SK-N-SH treated with all-trans-retinoic acid at 6 μM for 48 hours (cell line): Measurements from ENCODE around the gene CPEB3.
A peak's percentile ranks its signal among the peaks of the same experiment; 100 is the strongest.

ENCODE experiments used
- ATAC-seq: fragments of 200-7000 bp; cut with Tn5 transposase; 3 replicates; pipeline ENCODE4 v1.9.1; 2020; ENCODE audit warnings: mild to moderate bottlenecking, moderate library complexity
- ARNTL ChIP-seq: fragments of 450-650 bp; formaldehyde crosslinking; IDR thresholded peaks from 2 replicates; pipeline ENCODE4 v1.5.0; 2020; ENCODE audit warnings: low read depth, mild to moderate bottlenecking, moderate library complexity, borderline replicate concordance
- GLIS3 ChIP-seq: fragments of 250-450 bp; sonication (Bioruptor Pico); IDR thresholded peaks from 2 replicates; pipeline ENCODE4 v1.5.0; 2020; ENCODE audit warnings: mild to moderate bottlenecking, moderate library complexity
- ISL1 ChIP-seq: fragments of 250-450 bp; sonication (Bioruptor Pico); IDR thresholded peaks from 2 replicates; pipeline ENCODE4 v2.1.2; 2022; ENCODE audit warnings: mild to moderate bottlenecking, moderate library complexity
- OSR1 ChIP-seq: fragments of 250-450 bp; sonication (Bioruptor Pico); IDR thresholded peaks from 2 replicates; pipeline ENCODE4 v1.8.0; 2022; ENCODE audit warnings: moderate library complexity, mild to moderate bottlenecking, inconsistent platforms
- PPARA ChIP-seq: fragments of 250-450 bp; sonication (Bioruptor Pico); IDR thresholded peaks from 2 replicates; pipeline ENCODE4 v1.5.0; 2020; ENCODE audit warnings: mild to moderate bottlenecking, borderline replicate concordance
- SNAI2 ChIP-seq: fragments of 250-450 bp; sonication (Bioruptor Pico); IDR thresholded peaks from 2 replicates; pipeline ENCODE4 v1.5.0; 2020; ENCODE audit warnings: mild to moderate bottlenecking, moderate library complexity
- TCF4 ChIP-seq: fragments of 250-450 bp; sonication (Bioruptor Pico); IDR thresholded peaks from 2 replicates; pipeline ENCODE4 v1.8.0; 2021; ENCODE audit warnings: mild to moderate bottlenecking, moderate library complexity, borderline replicate concordance
- TOX ChIP-seq: fragments of 250-450 bp; sonication (Bioruptor Pico); IDR thresholded peaks from 2 replicates; pipeline ENCODE4 v1.8.0; 2021; ENCODE audit warnings: mild to moderate bottlenecking, moderate library complexity, borderline replicate concordance
- ZC3H10 ChIP-seq: fragments of 250-450 bp; sonication (Bioruptor Pico); IDR thresholded peaks from 2 replicates; pipeline ENCODE4 v1.5.1; 2021; ENCODE audit warnings: mild to moderate bottlenecking, moderate library complexity
- ZFP3 ChIP-seq: fragments of 250-450 bp; sonication (Bioruptor Pico); IDR thresholded peaks from 2 replicates; pipeline ENCODE4 v1.5.0; 2020; ENCODE audit warnings: mild to moderate bottlenecking, moderate library complexity
- ZFP30 ChIP-seq: fragments of 450-650 bp; formaldehyde crosslinking; IDR thresholded peaks from 2 replicates; pipeline ENCODE4 v1.5.0; 2022; ENCODE audit warnings: mild to moderate bottlenecking, moderate library complexity
- ZNF565 ChIP-seq: fragments of 450-650 bp; formaldehyde crosslinking; conservative IDR thresholded peaks from 2 replicates; pipeline ENCODE4 v1.5.0; 2020; ENCODE audit warnings: low read depth, mild to moderate bottlenecking, moderate library complexity
- ZNF70 ChIP-seq: fragments of 450-650 bp; formaldehyde crosslinking; IDR thresholded peaks from 2 replicates; pipeline ENCODE4 v1.5.0; 2020; ENCODE audit warnings: mild to moderate bottlenecking, moderate library complexity
- ZNF8 ChIP-seq: fragments of 450-650 bp; formaldehyde crosslinking; IDR thresholded peaks from 2 replicates; pipeline ENCODE4 v1.5.0; 2020; ENCODE audit warnings: mild to moderate bottlenecking, moderate library complexity
- TF ChIP-seq, protein P1 (sequence below): fragments of 250-450 bp; sonication (Bioruptor Pico); IDR thresholded peaks from 2 replicates; pipeline ENCODE4 v1.5.1; 2021; ENCODE audit warnings: mild to moderate bottlenecking, moderate library complexity
- TF ChIP-seq, protein P2 (sequence below): fragments of 250-450 bp; sonication (Bioruptor Pico); IDR thresholded peaks from 2 replicates; pipeline ENCODE4 v1.8.0; 2020; ENCODE audit warnings: mild to moderate bottlenecking, moderate library complexity, borderline replicate concordance
- TF ChIP-seq, protein P3 (sequence below): fragments of 250-450 bp; sonication (Bioruptor Pico); IDR thresholded peaks from 2 replicates; pipeline ENCODE4 v1.8.0; 2021; ENCODE audit warnings: low read depth, mild to moderate bottlenecking, moderate library complexity, borderline replicate concordance
- TF ChIP-seq, protein P4 (sequence below): fragments of 250-450 bp; sonication (Bioruptor Pico); IDR thresholded peaks from 2 replicates; pipeline ENCODE4 v1.5.0; 2020; ENCODE audit warnings: mild to moderate bottlenecking, moderate library complexity

Gene CPEB3

DNA sequence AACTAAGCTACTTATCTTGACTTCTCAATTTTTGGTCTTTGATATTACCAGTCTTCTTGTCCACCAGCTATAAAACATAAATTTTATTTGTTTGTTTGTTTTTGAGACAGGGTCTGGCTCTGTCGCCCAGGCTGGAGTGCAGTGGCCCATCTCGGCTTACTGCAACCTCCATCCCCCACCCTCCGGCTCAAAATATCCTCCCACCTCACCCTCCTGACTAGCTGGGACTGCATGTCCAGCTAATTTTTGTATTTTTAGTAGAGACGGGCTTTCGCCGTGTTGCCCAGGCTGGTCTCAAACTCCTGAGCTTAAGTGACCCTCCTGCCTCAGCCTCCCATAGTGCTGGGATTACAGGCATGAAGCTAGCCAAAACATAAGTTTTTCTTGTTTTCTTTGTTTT, 7.6 kb upstream of the CPEB3 start:
- TF ChIP-seq ZNF8 (no peak), ZFP30 (CRISPR knock-in tag) (no peak), GLIS3 (CRISPR knock-in tag) (no peak), ISL1 (no peak)
- ATAC-seq = no peak

DNA sequence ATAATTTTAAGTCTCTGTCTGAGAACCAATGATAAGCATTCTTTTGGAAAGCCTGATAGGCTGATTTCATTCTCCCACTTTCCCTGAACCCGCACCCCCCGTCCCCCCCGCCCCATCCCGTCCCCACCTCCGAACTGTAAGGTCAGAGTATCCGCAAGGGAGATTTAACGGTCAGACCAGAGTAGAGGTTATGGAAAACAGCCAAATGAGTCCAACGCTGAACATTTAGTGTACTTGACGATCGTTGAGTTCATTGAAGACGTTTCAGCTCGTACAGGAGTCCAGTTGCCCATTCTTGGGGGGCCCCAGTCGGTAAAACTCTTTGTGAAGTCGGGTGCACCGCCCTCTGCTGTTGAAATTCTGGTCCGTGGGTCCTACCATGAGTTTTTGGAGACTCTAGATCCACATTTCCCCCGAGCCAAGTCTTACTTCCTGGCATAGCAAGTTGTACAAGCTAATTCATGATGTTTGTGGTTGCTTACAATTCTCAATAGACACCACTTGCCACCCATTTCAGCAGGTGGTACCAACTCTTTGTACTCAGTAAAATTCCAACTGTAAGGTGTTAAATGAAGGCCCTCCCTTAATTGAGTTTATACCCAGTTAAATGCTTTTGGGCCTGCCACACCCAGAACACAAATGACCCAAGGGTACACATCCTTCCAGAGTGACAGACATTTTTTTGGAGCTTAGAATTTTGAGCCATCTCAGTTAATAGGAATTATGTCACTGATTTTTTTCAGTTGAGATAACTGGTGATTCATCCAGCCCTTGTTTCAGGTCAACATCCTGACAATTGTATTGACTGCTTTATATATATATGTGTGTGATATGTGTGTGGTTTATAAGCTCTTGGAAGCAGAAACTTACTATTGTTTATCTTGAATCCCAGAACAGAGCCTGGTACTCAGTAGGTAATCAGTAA, 1.3 kb upstream of the CPEB3 start:
- peak; percentile 7 for ATAC-seq
- TF ChIP-seq PPARA (CRISPR knock-in tag) (no peak), TOX (CRISPR knock-in tag) (no peak), TCF4 (CRISPR knock-in tag) (no peak), OSR1 (CRISPR knock-in tag) (no peak), GLIS3 (CRISPR knock-in tag) (no peak), ISL1 (no peak), SNAI2 (CRISPR knock-in tag) (no peak), ZNF70 (CRISPR knock-in tag) (no peak), ZC3H10 (CRISPR knock-in tag) (no peak)
- TF ChIP-seq, protein P1, sequence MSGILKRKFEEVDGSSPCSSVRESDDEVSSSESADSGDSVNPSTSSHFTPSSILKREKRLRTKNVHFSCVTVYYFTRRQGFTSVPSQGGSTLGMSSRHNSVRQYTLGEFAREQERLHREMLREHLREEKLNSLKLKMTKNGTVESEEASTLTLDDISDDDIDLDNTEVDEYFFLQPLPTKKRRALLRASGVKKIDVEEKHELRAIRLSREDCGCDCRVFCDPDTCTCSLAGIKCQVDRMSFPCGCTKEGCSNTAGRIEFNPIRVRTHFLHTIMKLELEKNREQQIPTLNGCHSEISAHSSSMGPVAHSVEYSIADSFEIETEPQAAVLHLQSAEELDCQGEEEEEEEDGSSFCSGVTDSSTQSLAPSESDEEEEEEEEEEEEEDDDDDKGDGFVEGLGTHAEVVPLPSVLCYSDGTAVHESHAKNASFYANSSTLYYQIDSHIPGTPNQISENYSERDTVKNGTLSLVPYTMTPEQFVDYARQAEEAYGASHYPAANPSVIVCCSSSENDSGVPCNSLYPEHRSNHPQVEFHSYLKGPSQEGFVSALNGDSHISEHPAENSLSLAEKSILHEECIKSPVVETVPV = no peak
- TF ChIP-seq, protein P2, sequence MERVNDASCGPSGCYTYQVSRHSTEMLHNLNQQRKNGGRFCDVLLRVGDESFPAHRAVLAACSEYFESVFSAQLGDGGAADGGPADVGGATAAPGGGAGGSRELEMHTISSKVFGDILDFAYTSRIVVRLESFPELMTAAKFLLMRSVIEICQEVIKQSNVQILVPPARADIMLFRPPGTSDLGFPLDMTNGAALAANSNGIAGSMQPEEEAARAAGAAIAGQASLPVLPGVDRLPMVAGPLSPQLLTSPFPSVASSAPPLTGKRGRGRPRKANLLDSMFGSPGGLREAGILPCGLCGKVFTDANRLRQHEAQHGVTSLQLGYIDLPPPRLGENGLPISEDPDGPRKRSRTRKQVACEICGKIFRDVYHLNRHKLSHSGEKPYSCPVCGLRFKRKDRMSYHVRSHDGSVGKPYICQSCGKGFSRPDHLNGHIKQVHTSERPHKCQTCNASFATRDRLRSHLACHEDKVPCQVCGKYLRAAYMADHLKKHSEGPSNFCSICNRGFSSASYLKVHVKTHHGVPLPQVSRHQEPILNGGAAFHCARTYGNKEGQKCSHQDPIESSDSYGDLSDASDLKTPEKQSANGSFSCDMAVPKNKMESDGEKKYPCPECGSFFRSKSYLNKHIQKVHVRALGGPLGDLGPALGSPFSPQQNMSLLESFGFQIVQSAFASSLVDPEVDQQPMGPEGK (CRISPR knock-in tag) = no peak
- TF ChIP-seq, protein P3, sequence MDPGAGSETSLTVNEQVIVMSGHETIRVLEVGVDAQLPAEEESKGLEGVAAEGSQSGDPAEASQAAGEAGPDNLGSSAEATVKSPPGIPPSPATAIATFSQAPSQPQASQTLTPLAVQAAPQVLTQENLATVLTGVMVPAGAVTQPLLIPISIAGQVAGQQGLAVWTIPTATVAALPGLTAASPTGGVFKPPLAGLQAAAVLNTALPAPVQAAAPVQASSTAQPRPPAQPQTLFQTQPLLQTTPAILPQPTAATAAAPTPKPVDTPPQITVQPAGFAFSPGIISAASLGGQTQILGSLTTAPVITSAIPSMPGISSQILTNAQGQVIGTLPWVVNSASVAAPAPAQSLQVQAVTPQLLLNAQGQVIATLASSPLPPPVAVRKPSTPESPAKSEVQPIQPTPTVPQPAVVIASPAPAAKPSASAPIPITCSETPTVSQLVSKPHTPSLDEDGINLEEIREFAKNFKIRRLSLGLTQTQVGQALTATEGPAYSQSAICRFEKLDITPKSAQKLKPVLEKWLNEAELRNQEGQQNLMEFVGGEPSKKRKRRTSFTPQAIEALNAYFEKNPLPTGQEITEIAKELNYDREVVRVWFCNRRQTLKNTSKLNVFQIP (CRISPR knock-in tag) = no peak

DNA sequence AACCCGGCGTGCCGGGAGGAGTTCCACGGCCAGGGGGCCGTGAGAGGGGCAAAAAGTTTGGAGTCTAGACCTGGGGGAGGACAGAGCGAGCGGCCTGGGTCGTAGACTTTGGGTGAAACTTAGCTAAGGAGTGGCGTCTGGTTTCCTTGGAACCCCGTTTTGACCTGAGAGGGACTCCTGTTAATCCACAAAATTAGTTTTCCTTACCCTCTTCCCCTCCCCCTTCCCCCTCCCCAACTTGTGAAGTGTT, 663 bp upstream of the CPEB3 start:
- TF ChIP-seq ISL1 (no peak), OSR1 (CRISPR knock-in tag) (no peak), SNAI2 (CRISPR knock-in tag) (no peak), ZC3H10 (CRISPR knock-in tag) (no peak), GLIS3 (CRISPR knock-in tag) (no peak), ZNF565 (no peak), ZFP3 (CRISPR knock-in tag) (no peak), ARNTL (CRISPR knock-in tag) (no peak), TCF4 (CRISPR knock-in tag) (no peak)
- TF ChIP-seq, protein P4, sequence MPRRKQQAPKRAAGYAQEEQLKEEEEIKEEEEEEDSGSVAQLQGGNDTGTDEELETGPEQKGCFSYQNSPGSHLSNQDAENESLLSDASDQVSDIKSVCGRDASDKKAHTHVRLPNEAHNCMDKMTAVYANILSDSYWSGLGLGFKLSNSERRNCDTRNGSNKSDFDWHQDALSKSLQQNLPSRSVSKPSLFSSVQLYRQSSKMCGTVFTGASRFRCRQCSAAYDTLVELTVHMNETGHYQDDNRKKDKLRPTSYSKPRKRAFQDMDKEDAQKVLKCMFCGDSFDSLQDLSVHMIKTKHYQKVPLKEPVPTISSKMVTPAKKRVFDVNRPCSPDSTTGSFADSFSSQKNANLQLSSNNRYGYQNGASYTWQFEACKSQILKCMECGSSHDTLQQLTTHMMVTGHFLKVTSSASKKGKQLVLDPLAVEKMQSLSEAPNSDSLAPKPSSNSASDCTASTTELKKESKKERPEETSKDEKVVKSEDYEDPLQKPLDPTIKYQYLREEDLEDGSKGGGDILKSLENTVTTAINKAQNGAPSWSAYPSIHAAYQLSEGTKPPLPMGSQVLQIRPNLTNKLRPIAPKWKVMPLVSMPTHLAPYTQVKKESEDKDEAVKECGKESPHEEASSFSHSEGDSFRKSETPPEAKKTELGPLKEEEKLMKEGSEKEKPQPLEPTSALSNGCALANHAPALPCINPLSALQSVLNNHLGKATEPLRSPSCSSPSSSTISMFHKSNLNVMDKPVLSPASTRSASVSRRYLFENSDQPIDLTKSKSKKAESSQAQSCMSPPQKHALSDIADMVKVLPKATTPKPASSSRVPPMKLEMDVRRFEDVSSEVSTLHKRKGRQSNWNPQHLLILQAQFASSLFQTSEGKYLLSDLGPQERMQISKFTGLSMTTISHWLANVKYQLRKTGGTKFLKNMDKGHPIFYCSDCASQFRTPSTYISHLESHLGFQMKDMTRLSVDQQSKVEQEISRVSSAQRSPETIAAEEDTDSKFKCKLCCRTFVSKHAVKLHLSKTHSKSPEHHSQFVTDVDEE (CRISPR knock-in tag) = no peak
- TF ChIP-seq, all 23 proteins: peak for 0
- ATAC-seq = no peak

DNA sequence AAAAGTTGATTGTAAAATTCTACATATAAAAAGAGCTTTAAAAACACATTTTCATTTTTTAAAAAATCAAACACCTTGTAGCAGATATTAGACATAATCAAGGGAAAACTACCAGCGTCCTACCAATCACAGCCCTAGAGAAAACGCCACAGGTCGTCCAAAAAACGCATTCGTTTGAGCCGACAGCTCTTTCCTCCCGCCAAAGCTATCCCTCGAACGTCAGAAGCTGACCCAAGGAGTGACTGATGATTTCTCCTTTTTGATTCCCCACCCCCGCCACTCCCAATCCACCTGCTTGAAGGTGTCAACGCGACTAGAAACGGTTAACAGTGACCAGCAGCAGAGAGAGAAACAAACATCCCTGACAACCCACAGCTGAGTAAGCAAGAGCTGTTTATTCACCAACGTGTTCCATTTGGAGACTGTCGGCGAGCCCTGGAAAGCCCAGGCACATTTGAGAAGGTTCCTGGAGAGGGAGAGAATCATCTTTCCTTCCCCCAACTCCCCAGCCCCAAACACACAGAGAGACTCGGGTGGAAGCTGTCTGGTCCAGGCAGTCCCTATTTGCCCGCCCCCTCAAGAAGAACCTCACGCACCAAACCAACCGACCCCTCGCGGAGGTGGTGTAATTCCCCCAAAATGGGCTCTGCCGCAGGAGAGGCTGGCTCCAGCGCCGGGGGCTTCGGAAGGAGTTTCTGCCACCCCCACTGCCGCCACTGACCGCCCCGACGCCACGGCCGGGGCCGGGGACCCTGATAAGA, 622 bp downstream of the CPEB3 start:
- no peak for TF ChIP-seq TCF4 (CRISPR knock-in tag)
- TF ChIP-seq, protein P2 (CRISPR knock-in tag) = peak; percentile 73; the same call in 1 of the 2 replicates
- ATAC-seq = peak; percentile 54
